Brain pericyte (primary cell): ENCODE measurements around the gene RPL26.

Experiments used
- DNase-seq: peaks from one replicate; pipeline ENCODE4 v3.0.0-alpha.2; 2012; ENCODE audit warnings: low read depth, low spot score

RPL26 gene

DNA sequence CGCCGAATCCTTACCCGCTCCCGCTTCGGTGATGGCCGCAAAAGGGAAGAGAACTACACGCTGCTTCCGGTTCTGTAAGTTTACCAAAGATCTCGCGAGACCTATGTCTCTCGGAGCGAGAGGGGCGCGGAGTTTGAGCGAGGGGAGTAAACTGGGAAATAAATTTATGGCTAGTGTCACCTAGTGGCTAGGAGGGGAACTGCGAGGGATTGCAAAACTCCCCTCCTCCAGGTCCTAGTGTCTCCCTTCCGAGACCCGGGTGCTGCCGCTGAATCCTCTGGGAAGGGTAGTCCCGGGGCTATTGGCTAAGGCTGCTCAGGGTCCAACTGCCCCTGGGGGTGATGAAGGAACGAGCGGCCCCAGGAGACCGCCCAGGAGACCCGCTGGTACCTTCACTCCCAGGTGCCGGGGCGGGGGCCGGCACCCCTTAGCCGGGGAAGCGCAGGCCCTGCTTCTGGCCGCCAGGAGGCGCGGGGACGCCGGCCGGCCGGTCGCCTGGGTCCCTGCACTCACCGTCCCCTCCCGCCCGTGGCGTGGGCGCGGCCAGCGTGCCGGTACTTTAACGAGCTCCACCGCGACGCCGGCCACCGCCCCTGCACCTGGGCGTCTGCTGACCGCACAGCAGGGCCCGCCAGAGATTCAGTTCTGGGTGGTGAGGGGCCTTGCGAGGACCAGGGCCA is at the start of gene RPL26:
Gene RPL26, minus strand, starts transcription at position 51 of the 680 bp plus-strand sequence. CDS start 883 bp downstream, outside the sequence.
- peak; percentile 92 for DNase-seq

GRCh38 chr17:8430966-8431365 is 48.0 kb upstream of the RPL26 start:
- no peak for DNase-seq

DNA sequence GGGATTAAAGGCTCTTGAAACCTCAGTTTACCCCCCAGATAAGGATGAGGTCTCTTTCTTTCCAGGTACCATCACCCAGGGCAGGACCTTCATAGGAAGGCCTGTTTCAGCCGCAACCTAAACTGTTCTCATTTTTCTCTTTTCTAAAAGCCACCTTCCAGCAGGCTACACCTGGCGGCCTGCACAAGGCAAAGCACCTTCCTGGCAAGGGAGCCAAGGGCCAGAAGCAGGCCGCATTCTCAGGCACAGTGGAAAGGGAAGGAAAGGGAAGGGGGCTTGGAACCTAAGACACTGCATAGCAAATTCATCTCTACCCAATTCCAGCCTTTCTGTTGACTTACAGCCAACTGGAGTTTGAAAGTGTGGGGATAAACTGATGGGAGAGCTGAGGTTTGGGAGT is 43.8 kb upstream of the RPL26 start:
- DNase-seq: no peak

- DNase-seq: no peak
These were observed 43.2 kb upstream of the RPL26 start for GRCh38 chr17:8426094-8426720.

GRCh38 chr17:8421571-8421970 is 38.6 kb upstream of the RPL26 start:
- DNase-seq: no peak

GRCh38 chr17:8420041-8420934 is 37.3 kb upstream of the RPL26 start:
- DNase-seq: no peak

GRCh38 chr17:8419305-8419704 is 36.3 kb upstream of the RPL26 start:
- DNase-seq: no peak

DNA sequence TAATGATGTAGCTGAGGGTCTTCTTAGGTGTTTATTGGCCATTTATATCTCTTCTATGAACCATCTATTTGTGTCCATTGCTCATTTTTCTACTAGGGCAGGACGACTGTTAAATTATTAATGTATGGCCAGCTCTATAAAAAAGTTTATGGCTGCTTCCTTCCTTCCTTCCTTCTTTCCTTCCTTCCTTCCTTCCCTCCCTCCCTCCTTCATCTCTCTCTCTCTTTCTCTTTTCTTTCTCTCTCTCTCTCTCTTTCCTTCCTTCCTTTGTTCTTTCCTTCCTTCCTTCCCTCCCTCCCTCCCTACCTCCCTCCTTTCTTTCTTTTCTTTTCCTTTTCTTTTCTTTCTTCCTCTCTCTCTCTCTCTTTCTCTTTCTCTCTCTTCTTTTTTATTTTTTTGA is 35.5 kb upstream of the RPL26 start:
- no peak for DNase-seq

GRCh38 chr17:8417806-8418205 is 34.8 kb upstream of the RPL26 start:
- DNase-seq: no peak

DNA sequence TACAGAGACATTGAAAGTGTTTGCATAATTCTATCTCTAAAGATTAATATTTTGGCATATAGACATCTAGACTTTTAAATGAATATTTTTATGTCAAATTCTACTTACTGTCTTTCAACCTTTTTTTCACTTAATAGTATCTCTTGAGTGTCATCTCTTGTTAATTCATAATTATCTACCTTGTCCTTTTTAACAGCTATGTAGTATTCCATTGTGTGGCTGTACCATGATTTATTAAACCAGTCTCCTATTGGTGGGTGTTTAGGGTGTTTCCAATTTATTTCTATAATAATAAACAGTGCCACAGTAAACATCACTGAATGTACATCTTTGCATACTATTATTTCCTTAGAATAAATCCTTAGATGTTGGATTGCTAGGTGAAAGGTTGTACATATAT is 30.9 kb upstream of the RPL26 start:
- no peak for DNase-seq

- no peak for DNase-seq
These were observed 30.3 kb upstream of the RPL26 start for GRCh38 chr17:8413328-8413727.

DNA sequence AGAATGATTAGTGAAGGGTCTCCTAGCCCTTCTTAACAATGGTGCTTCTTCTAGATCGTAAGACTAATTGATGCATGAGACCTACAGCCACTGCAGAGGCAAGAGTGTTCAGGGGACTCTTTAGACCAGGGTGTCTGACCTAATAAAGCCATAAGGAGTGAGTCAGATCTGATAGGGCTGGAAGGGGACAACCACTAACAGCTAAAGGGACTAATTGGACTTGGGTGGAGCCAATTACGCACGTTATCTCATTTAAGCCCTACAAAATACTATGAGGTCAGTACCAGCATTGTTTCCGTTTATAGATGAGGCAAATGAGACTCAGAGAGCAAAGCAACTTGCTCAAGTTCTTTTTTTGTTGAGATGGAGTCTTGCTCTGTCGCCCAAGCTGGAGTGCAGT is 29.1 kb upstream of the RPL26 start:
- DNase-seq: no peak

DNA sequence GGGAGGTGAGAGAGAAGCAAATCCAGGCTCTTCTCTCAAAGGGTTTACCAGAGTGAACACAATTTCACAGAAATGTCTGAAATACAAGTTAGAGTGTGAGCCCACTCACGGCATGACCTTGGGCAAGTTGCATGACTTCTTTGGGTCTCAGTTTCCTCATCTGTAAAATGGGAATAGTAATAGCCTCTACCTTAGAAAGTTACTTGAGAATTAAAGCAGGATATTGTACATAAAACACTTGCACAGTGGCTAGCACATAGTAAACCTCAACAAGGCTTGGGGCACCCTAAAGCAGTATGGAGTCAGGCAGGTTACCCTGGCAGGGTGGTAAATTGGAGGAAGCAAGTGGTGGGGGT is 27.9 kb upstream of the RPL26 start:
- no peak for DNase-seq

DNA sequence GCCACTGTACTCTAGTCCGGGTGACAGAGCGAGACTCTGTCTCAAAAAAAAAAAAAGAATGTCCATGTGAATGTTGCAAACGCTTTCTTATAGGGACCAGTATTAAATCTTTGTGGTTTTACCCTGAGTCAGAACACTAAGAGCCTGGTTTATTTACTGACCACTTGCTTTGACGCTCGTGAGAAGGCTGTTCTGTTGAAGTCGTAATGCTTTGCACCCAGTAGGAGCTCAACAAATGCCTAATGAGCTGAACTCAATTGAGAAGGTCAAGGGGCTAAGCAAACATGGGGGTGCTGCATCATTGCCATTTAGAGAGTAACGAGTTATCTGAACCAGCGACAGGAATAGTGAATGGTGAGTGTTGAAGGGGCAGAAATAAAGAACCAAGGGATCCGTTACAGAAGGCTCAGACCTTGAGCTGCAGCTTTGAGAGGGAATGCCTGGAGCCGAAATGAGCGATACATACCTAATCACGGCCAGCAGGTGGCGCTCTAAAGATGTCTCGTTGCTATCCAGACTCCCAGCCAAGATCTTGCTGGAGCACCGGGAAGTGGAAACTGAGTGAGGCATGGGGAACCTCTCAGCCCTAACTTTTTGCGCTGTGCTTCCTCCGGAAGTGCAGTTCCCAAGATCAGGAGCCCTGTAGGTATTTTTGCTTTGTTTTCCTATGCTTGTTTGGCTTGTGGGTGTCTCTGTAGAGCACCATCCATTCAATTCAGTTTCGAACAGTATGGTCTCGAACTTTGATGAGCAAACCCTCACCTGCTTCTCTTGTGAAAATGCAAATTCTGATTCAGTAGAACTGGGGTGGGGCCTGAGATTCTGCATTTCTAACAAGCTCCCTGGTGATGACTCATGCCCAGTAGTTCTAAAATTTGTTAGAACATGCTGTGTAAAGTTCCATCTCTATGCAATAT is 27.2 kb upstream of the RPL26 start:
- DNase-seq: peak; percentile 70

- no peak for DNase-seq
These were observed 25.4 kb upstream of the RPL26 start for GRCh38 chr17:8408371-8408770.

DNA sequence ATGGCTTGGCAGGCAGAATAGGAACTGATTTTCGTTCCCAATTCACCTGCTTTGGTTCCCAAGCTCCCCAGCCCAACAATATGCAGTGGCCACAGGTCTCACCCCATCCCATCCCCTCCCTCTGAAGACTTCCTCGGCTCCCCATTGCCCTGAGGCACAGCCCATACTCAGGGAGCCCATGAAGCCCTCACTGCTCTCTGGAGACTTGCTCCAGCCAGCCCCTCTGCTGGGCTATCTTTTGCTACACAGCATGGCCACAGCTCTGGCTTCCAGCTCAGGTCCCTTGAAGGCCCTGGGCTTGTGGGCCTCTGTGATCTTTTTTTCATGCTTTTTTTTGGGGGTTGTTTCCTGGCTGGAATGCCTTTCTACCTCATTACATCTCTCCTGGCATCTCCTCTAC is 23.2 kb upstream of the RPL26 start:
- DNase-seq: no peak

DNA sequence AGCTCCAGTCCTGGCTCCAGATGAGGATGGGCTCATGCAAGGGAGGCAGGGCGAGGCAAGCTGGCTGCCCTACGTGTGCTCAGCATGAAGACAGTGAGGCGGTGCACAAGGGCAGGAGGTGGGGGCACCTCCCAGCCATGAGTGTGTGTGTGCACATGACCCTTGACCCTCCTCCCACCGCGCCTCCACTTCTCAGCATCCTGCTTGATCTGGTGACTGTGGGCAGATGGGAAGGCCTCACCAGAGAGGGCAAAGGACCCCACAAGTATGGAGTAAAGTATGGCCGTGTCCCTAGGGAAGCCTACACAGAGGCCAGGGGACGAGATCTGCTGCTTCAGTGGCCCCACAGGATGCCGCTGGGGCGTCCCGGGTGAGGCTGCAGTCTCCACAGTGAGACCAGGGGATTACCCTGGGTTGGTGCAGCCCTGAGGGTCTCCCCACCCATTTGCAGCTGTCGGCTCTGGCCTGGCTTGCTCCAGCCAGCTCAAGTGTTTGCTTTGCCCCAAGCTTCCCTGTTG is 22.6 kb upstream of the RPL26 start:
- no peak for DNase-seq

DNA sequence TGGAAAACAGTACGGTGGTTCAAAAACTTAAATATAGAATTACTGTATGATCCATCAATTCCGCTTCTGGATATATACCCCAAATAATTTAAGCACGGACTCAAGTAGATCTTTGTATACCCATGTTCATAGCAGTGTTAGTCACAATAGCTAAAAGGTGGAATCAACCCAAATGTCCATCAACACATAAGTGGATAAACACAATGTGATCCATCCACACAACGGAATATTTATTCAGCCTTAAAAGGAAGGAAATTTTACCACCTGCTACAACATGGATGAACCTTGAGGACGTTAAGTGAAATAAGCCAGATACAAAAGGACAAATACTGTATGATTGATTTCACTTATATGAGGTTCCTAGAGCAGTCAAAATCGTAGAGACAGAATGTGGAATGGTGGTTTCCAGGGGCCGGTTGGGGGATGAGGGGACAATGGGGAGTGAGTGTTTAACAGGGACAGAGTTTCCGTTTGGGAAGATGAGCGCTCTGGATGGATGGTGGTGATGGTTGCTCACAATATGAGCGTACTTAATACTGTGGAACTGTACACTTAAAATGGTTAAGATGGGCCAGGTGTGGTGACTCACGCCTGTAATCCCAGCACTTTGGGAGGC is 20.0 kb upstream of the RPL26 start:
- DNase-seq: no peak

DNA sequence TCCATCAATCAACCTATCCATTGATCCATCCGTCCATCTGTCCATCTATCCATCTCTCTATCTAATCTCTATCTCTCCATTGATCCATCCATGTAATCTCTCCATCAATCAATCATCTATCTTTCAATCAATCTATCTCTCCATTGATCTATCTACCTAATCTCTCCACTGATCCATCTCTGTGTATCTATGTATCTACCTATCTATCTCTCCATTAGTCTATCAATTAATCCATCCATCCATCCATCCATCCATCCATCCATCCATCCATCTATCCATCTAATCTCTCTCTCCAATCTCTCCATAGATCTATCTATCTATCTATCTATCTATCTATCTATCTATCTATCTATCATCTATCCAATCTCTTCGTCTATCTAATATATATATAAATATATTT is 18.1 kb upstream of the RPL26 start:
- DNase-seq: no peak

DNA sequence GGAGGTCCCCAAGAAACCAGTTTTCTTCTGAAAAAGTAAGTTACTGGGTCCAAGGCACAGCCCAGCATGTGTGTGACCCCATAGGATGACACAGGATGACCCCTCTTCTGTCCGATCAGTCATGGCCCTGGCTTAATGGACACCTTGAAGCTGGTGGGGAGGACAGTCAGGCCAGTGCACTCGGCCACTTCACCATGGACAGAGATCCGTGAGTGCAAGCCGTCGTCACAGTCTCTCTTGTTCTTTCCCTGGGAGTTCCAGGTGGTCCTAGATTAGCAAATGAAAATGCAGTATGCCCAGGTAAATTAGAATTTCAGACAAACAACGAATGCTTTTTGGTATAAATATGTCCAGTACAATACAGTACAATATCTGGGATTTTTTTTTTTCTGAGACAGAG is 16.0 kb upstream of the RPL26 start:
- no peak for DNase-seq

- no peak for DNase-seq
These were observed 14.6 kb upstream of the RPL26 start, which contains the start of gene RNF222 for GRCh38 chr17:8397636-8398035. TSS of gene RNF222 (minus strand) at chr17:8397827. CDS start at chr17:8393461, 4,366 bp downstream.
